SK-N-SH (cell line): ENCODE results near the gene TGM2. TPM values are rescaled to one million over a fixed set of nuclear protein-coding genes. Genes with fewer than 3 reads are reported as not detected.

Experiments
- CTCF ChIA-PET: fragments of 300-600, 350-600 bp; formaldehyde crosslinking; extraction: SDS; loops from one replicate; lab custom pipeline; 2021; lab: Yijun Ruan, JAX
- POLR2A ChIA-PET: fragments of 350-600 bp; sonication (Branson Sonifier 250); formaldehyde crosslinking; extraction: SDS; loops from one replicate; lab custom pipeline; 2020; ENCODE audit warnings: antibody characterized with exemption, inconsistent platforms; lab: Yijun Ruan, JAX
- DNase-seq: peaks from one replicate; pipeline ENCODE4 v3.0.0; 2012
- H2AFZ ChIP-seq: fragments of 200-600 bp; sonication (generic); 2 replicates; pipeline ENCODE4 v1.8.1; 2016; ENCODE audit warnings: antibody characterized with exemption, mild to moderate bottlenecking, low read depth
- H3F3A ChIP-seq: fragments of 200-600 bp; sonication (generic); replicated peaks from 2 replicates; pipeline ENCODE3; 2016; ENCODE audit warnings: antibody characterized with exemption, mild to moderate bottlenecking; ENCODE audit not compliant: insufficient read depth
- H3K27ac ChIP-seq, 2 experiments: fragments of 200-500 bp in 1 of 2; fragments of 200-600 bp in 1 of 2; sonication (Bioruptor generic) in 1 of 2; sonication (generic), shearing (Covaris generic) in 1 of 2; 2 replicates each; pipeline versions ENCODE4 v1.5.1 to v1.6.1; 2014 to 2016; ENCODE audit warnings: low read depth in 2 of 2, inconsistent platforms in 1 of 2, low read length in 1 of 2, mild to moderate bottlenecking in 1 of 2, mixed read lengths in 1 of 2
- H3K27me3 ChIP-seq: fragments of 200-600 bp; sonication (generic), shearing (Covaris generic); 2 replicates; pipeline ENCODE4 v1.6.1; 2016; ENCODE audit warnings: mixed run types; ENCODE audit not compliant: insufficient read depth
- H3K36me3 ChIP-seq, 2 experiments: fragments of 200-500 bp in 1 of 2; fragments of 200-600 bp in 1 of 2; sonication (Bioruptor generic) in 1 of 2; sonication (generic) in 1 of 2; replicated peaks in 1 of 2; 2 replicates each; pipeline versions ENCODE3 to v1.5.1; 2014 to 2016; ENCODE audit warnings: low read length in 1 of 2, mild to moderate bottlenecking in 1 of 2; ENCODE audit not compliant: insufficient read depth in 2 of 2, control insufficient read depth in 1 of 2
- H3K4me1 ChIP-seq, 2 experiments: fragments of 200-500 bp in 1 of 2; fragments of 200-600 bp in 1 of 2; sonication (Bioruptor generic) in 1 of 2; sonication (generic), shearing (Covaris generic) in 1 of 2; 2 replicates each; pipeline versions ENCODE4 v1.5.1 to v1.6.1; 2014 to 2016; ENCODE audit warnings: low read depth in 1 of 2, low read length in 1 of 2, mixed run types in 1 of 2; ENCODE audit not compliant: insufficient read depth in 2 of 2, control insufficient read depth in 1 of 2
- H3K4me2 ChIP-seq: fragments of 200-600 bp; sonication (generic), shearing (Covaris generic); 2 replicates; pipeline ENCODE4 v1.6.1; 2017; ENCODE audit warnings: mixed run types
- H3K4me3 ChIP-seq, 2 experiments: fragments of 200-500 bp in 1 of 2; fragments of 200-600 bp in 1 of 2; sonication (Bioruptor generic) in 1 of 2; sonication (generic), shearing (Covaris generic) in 1 of 2; 2 replicates each; pipeline versions ENCODE4 v1.5.1 to v1.8.1; 2014 to 2016; ENCODE audit warnings: low read depth in 2 of 2, inconsistent platforms in 1 of 2, low read length in 1 of 2, mild to moderate bottlenecking in 1 of 2, mixed read lengths in 1 of 2, moderate library complexity in 1 of 2
- H3K79me2 ChIP-seq: fragments of 200-600 bp; sonication (generic); 2 replicates; pipeline ENCODE4 v1.8.1; 2017; ENCODE audit warnings: mild to moderate bottlenecking; ENCODE audit not compliant: insufficient read depth
- H3K9ac ChIP-seq: fragments of 200-600 bp; sonication (generic); 2 replicates; pipeline ENCODE4 v1.6.1; 2017; ENCODE audit warnings: mixed run types
- H3K9me2 ChIP-seq: fragments of 200-600 bp; sonication (generic); 2 replicates; pipeline ENCODE4 v1.6.1; 2017; ENCODE audit warnings: mixed run types
- H3K9me3 ChIP-seq: fragments of 200-600 bp; sonication (generic); 2 replicates; pipeline ENCODE4 v1.6.1; 2017; ENCODE audit warnings: mixed run types, mild to moderate bottlenecking, moderate library complexity
- H4K20me1 ChIP-seq: fragments of 200-600 bp; sonication (generic); 2 replicates; pipeline ENCODE4 v1.6.1; 2017; ENCODE audit warnings: mild to moderate bottlenecking, mixed run types; ENCODE audit not compliant: insufficient read depth
- CHD2 ChIP-seq: fragments of 150-350 bp; IDR thresholded peaks from 2 replicates; pipeline ENCODE4 v1.6.1; 2018; ENCODE audit warnings: low read length; ENCODE audit not compliant: partially characterized antibody
- EP300 ChIP-seq, 2 experiments: IDR thresholded peaks; 2 replicates each; pipeline versions ENCODE4 v1.4.0 to v1.6.1; 2012; ENCODE audit warnings: borderline replicate concordance in 1 of 2, low read depth in 1 of 2, low read length in 1 of 2
- FOSL2 ChIP-seq: IDR thresholded peaks from 2 replicates; pipeline ENCODE4 v1.4.0; 2012; ENCODE audit warnings: low read depth, mild to moderate bottlenecking, moderate library complexity, borderline replicate concordance
- FOXJ3 ChIP-seq: sonication (generic); formaldehyde crosslinking; IDR thresholded peaks from 2 replicates; pipeline ENCODE4 v1.5.1; 2020; ENCODE audit warnings: mild to moderate bottlenecking, missing genetic modification reagents
- GATA2 ChIP-seq: sonication (generic); formaldehyde crosslinking; IDR thresholded peaks from 2 replicates; pipeline ENCODE4 v1.5.0; 2020; ENCODE audit warnings: mild to moderate bottlenecking, missing genetic modification reagents
- MAX ChIP-seq: IDR thresholded peaks from 2 replicates; pipeline ENCODE4 v1.4.0; 2012; ENCODE audit warnings: low read depth
- MEF2A ChIP-seq: IDR thresholded peaks from 2 replicates; pipeline ENCODE4 v1.4.0; 2012; ENCODE audit warnings: low read depth, borderline replicate concordance
- NFIC ChIP-seq: IDR thresholded peaks from 2 replicates; pipeline ENCODE4 v1.4.0; 2012; ENCODE audit warnings: borderline replicate concordance
- POLR2AphosphoS5 ChIP-seq: IDR thresholded peaks from 2 replicates; pipeline ENCODE4 v1.6.1; 2012; ENCODE audit warnings: low read depth, low read length
- RCOR1 ChIP-seq: fragments of 150-350 bp; IDR thresholded peaks from 2 replicates; pipeline ENCODE4 v1.6.1; 2017; ENCODE audit warnings: antibody characterized with exemption, low read length
- RFX5 ChIP-seq: IDR thresholded peaks from 2 replicates; pipeline ENCODE4 v1.6.1; 2012; ENCODE audit warnings: mild to moderate bottlenecking, improper control_type of control experiment, low read length
- RXRA ChIP-seq: IDR thresholded peaks from 2 replicates; pipeline ENCODE4 v1.4.0; 2012; ENCODE audit warnings: low read depth, mild to moderate bottlenecking, borderline replicate concordance
- SIN3A ChIP-seq: IDR thresholded peaks from 2 replicates; pipeline ENCODE4 v1.6.1; 2012; ENCODE audit warnings: low read depth, mild to moderate bottlenecking, low read length, moderate library complexity, borderline replicate concordance
- SMC3 ChIP-seq: IDR thresholded peaks from 2 replicates; pipeline ENCODE4 v1.6.1; 2012; ENCODE audit warnings: low read depth, low read length, improper control_type of control experiment
- USF1 ChIP-seq: IDR thresholded peaks from 2 replicates; pipeline ENCODE4 v1.4.0; 2012; ENCODE audit warnings: low read depth, borderline replicate concordance
- YY1 ChIP-seq: IDR thresholded peaks from 2 replicates; pipeline ENCODE4 v1.4.0; 2012; ENCODE audit warnings: low read depth, mild to moderate bottlenecking
- WGBS: methylation state at CpG from one replicate; pipeline ENCODE4 v1.1.6; 2017; ENCODE audit warnings: low lambda C conversion rate; 5-methylcytosine and 5-hydroxymethylcytosine counted together
- polyA plus RNA-seq, 3 experiments: library from polyadenylated mRNA; depleted of rRNA; stranded (reverse); fragments of >200 nt; gene quantifications; 2 replicates each; pipeline ENCODE4 v1.2.3, GENCODE V29; 2012
- TF ChIP-seq, protein P1 (sequence below): IDR thresholded peaks from 2 replicates; pipeline ENCODE4; 2012
- TF ChIP-seq, protein P2 (sequence below): IDR thresholded peaks from 2 replicates; pipeline ENCODE4 v1.4.0; 2012; ENCODE audit warnings: low read depth, borderline replicate concordance
- TF ChIP-seq, protein P3 (sequence below): fragments of 150-350 bp; IDR thresholded peaks from 2 replicates; pipeline ENCODE4 v1.6.1; 2016; ENCODE audit warnings: mild to moderate bottlenecking, low read depth, low read length
- TF ChIP-seq, protein P4 (sequence below): IDR thresholded peaks from 2 replicates; pipeline ENCODE4 v1.6.1; 2012; ENCODE audit warnings: mild to moderate bottlenecking, low read depth, low read length, moderate library complexity

TGM2 gene
- polyA plus RNA-seq, 1 of the 3 experiments (the other 2 are of a cell fraction) = 676 TPM

DNA sequence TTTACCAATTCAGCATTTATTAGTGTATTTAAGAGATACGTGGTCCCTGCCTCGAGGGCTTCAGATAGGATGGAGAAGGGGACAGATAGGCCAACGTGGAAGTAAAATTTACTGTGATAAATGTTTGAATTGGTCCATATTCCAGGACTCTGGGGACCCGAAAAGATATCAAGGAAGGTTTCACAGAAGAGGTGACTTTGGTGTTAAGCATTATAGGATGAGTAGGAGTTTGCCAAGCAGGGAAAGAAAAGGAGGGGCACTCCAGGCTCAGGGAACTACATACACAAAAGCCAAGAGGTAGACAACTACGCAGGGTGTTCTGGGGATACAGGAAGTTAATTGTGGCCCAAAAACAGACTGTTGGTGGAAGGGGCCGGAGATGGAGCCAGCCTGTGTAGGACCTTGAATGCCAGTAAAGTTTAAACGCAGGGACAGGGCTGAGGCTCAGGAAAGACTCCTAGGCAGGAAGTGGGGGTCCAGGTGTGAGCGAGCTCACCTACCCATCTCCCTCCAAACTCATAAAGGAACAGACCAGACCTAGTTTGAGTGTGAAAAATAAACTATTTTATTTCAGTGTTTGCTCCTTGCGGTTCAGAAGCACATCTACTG, 37.0 kb downstream of the TGM2 start:
- H2AFZ ChIP-seq = no peak overlapping the region
- H3F3A ChIP-seq = peaks cover 65% of the 10 kb centered on the region
- POLR2A ChIA-PET = no interaction called here
- H3K4me2 ChIP-seq = peak overlapping the region; percentile 30; the same call in 1 of the 2 replicates
- peaks cover 10 to 30% of the 10 kb centered on the region in 2 experiments for H3K36me3 ChIP-seq
- no peaks in the 10 kb centered on the region for H3K27me3 ChIP-seq
- CTCF ChIA-PET = interaction anchor here (1.2 to 2.3 kb wide), 4 partner anchors 9 to 70 kb away, joined by 3 to 9 read pairs (median 8); no protein-coding TSS in a partner anchor
- no peaks in the 10 kb centered on the region for H3K9me2 ChIP-seq
- H3K79me2 ChIP-seq = no peaks in the 10 kb centered on the region
- no peaks in the 10 kb centered on the region for H3K9me3 ChIP-seq
- 87% methylated on average over 9 of the region's 9 CpGs for WGBS
- peaks cover 24 to 46% of the 10 kb centered on the region in 2 experiments; a peak in 3 of 4 replicates for H3K4me1 ChIP-seq
- peak overlapping the region; percentile 47; the same call in 1 of the 2 replicates for H3K9ac ChIP-seq
- peak overlapping the region; percentile 82 to 86 for H3K27ac ChIP-seq
- no peak for TF ChIP-seq MEF2A
- no peak for TF ChIP-seq RXRA
- no peak for TF ChIP-seq NFIC
- no peak for TF ChIP-seq FOXJ3 (CRISPR knock-in tag)
- TF ChIP-seq, protein P1, sequence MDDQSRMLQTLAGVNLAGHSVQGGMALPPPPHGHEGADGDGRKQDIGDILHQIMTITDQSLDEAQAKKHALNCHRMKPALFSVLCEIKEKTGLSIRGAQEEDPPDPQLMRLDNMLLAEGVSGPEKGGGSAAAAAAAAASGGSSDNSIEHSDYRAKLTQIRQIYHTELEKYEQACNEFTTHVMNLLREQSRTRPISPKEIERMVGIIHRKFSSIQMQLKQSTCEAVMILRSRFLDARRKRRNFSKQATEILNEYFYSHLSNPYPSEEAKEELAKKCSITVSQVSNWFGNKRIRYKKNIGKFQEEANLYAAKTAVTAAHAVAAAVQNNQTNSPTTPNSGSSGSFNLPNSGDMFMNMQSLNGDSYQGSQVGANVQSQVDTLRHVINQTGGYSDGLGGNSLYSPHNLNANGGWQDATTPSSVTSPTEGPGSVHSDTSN = no peak
- TF ChIP-seq YY1 = no peak
- TF ChIP-seq FOSL2 = no peak
- TF ChIP-seq RFX5 = no peak
- TF ChIP-seq CHD2 = no peak
- no peak for TF ChIP-seq EP300 (IDR thresholded peaks at IDR 0.05; ENCODE audit: borderline replicate concordance in 1 of 2, low read depth in 1 of 2, low read length in 1 of 2)
- TF ChIP-seq, protein P2, sequence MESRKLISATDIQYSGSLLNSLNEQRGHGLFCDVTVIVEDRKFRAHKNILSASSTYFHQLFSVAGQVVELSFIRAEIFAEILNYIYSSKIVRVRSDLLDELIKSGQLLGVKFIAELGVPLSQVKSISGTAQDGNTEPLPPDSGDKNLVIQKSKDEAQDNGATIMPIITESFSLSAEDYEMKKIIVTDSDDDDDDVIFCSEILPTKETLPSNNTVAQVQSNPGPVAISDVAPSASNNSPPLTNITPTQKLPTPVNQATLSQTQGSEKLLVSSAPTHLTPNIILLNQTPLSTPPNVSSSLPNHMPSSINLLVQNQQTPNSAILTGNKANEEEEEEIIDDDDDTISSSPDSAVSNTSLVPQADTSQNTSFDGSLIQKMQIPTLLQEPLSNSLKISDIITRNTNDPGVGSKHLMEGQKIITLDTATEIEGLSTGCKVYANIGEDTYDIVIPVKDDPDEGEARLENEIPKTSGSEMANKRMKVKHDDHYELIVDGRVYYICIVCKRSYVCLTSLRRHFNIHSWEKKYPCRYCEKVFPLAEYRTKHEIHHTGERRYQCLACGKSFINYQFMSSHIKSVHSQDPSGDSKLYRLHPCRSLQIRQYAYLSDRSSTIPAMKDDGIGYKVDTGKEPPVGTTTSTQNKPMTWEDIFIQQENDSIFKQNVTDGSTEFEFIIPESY = no peak
- TF ChIP-seq GATA2 (CRISPR knock-in tag) = no peak
- TF ChIP-seq, protein P3, sequence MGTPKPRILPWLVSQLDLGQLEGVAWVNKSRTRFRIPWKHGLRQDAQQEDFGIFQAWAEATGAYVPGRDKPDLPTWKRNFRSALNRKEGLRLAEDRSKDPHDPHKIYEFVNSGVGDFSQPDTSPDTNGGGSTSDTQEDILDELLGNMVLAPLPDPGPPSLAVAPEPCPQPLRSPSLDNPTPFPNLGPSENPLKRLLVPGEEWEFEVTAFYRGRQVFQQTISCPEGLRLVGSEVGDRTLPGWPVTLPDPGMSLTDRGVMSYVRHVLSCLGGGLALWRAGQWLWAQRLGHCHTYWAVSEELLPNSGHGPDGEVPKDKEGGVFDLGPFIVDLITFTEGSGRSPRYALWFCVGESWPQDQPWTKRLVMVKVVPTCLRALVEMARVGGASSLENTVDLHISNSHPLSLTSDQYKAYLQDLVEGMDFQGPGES = no peak
- no peak for TF ChIP-seq SIN3A
- TF ChIP-seq POLR2AphosphoS5 = no peak
- TF ChIP-seq USF1 = no peak
- TF ChIP-seq MAX = no peak
- TF ChIP-seq, protein P4, sequence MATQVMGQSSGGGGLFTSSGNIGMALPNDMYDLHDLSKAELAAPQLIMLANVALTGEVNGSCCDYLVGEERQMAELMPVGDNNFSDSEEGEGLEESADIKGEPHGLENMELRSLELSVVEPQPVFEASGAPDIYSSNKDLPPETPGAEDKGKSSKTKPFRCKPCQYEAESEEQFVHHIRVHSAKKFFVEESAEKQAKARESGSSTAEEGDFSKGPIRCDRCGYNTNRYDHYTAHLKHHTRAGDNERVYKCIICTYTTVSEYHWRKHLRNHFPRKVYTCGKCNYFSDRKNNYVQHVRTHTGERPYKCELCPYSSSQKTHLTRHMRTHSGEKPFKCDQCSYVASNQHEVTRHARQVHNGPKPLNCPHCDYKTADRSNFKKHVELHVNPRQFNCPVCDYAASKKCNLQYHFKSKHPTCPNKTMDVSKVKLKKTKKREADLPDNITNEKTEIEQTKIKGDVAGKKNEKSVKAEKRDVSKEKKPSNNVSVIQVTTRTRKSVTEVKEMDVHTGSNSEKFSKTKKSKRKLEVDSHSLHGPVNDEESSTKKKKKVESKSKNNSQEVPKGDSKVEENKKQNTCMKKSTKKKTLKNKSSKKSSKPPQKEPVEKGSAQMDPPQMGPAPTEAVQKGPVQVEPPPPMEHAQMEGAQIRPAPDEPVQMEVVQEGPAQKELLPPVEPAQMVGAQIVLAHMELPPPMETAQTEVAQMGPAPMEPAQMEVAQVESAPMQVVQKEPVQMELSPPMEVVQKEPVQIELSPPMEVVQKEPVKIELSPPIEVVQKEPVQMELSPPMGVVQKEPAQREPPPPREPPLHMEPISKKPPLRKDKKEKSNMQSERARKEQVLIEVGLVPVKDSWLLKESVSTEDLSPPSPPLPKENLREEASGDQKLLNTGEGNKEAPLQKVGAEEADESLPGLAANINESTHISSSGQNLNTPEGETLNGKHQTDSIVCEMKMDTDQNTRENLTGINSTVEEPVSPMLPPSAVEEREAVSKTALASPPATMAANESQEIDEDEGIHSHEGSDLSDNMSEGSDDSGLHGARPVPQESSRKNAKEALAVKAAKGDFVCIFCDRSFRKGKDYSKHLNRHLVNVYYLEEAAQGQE = no peak
- no peak for TF ChIP-seq RCOR1
- no peak for TF ChIP-seq SMC3
- no peaks in the 10 kb centered on the region for H4K20me1 ChIP-seq
- DNase-seq = no peak
- H3K4me3 ChIP-seq = no peak overlapping the region
